BE2C (cell line): Measurements from ENCODE around the gene APLN.

Source experiments
- DNase-seq: peaks from one replicate; pipeline ENCODE4 v3.0.0-alpha.2; 2020
- H3K27me3 ChIP-seq: fragments of 250-450 bp; sonication (Bioruptor Pico); 2 replicates; pipeline ENCODE4 v1.5.1; 2020; ENCODE audit warnings: mild to moderate bottlenecking
- H3K36me3 ChIP-seq: fragments of 250-450 bp; sonication (Bioruptor Pico); 2 replicates; pipeline ENCODE4 v1.5.1; 2020; ENCODE audit warnings: mild to moderate bottlenecking
- H3K4me1 ChIP-seq: fragments of 250-450 bp; sonication (Bioruptor Pico); 2 replicates; pipeline ENCODE4 v1.5.1; 2020
- H3K4me3 ChIP-seq: 2 replicates; pipeline ENCODE4 v1.5.1; 2011; ENCODE audit warnings: low read depth, low read length
- H3K9me3 ChIP-seq: fragments of 250-450 bp; sonication (Bioruptor Pico); 2 replicates; pipeline ENCODE4 v1.5.1; 2020
- TF ChIP-seq, protein P1 (sequence below): IDR thresholded peaks from 2 replicates; pipeline ENCODE4 v1.5.1; 2012; ENCODE audit warnings: mild to moderate bottlenecking, low read depth, low read length

Gene APLN

DNA sequence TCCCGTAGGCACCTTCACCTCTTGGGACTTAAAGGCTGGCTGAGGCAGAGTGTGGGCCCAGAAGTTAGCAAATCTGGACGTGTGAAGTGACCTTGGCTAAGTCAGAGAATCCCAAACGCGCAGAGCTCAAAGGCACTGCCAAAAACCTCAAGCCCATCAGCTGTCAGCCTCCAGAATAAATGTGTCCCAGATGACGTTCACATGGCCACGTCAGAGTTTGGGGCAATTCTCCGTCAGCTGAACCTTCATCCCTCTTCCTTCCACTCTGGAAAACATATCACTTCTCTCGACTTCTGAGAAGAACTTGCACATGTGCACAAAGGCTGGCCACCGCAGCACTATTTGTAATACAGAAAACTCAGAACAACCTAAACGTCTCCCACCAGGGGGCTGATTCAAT, 35.7 kb upstream of the APLN start:
- H3K4me1 ChIP-seq, result no peaks in the 10 kb centered on the region
- H3K27me3 ChIP-seq, result no peaks in the 10 kb centered on the region
- TF ChIP-seq, protein P1, sequence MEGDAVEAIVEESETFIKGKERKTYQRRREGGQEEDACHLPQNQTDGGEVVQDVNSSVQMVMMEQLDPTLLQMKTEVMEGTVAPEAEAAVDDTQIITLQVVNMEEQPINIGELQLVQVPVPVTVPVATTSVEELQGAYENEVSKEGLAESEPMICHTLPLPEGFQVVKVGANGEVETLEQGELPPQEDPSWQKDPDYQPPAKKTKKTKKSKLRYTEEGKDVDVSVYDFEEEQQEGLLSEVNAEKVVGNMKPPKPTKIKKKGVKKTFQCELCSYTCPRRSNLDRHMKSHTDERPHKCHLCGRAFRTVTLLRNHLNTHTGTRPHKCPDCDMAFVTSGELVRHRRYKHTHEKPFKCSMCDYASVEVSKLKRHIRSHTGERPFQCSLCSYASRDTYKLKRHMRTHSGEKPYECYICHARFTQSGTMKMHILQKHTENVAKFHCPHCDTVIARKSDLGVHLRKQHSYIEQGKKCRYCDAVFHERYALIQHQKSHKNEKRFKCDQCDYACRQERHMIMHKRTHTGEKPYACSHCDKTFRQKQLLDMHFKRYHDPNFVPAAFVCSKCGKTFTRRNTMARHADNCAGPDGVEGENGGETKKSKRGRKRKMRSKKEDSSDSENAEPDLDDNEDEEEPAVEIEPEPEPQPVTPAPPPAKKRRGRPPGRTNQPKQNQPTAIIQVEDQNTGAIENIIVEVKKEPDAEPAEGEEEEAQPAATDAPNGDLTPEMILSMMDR, result no peak
- H3K9me3 ChIP-seq, result no peaks in the 10 kb centered on the region
- DNase-seq, result no peak
- no peak overlapping the region for H3K4me3 ChIP-seq
- no peaks in the 10 kb centered on the region for H3K36me3 ChIP-seq

DNA sequence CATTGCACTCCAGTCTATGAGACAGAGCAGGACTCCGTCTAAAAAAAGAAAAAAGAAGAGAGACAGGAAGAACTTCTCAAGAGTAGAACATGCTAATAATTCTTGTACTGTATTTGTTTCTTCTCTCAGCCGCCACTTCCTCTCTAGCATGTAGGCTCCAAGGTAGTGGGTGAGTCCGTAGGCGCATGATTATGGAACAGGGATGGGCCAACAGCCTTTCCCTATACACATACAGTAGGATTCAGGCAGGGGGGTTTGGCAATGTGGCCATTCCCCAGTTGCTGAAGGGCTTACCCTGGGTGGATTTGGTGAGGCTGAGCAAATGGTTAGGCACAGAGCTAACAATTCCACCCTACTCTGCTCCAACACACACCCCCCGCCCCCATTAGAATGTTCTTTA, 35.0 kb upstream of the APLN start:
- no peaks in the 10 kb centered on the region for H3K4me1 ChIP-seq
- no peaks in the 10 kb centered on the region for H3K27me3 ChIP-seq
- H3K9me3 ChIP-seq, result no peaks in the 10 kb centered on the region
- TF ChIP-seq, protein P1, result no peak
- H3K4me3 ChIP-seq, result no peak overlapping the region
- DNase-seq, result no peak
- no peaks in the 10 kb centered on the region for H3K36me3 ChIP-seq

DNA sequence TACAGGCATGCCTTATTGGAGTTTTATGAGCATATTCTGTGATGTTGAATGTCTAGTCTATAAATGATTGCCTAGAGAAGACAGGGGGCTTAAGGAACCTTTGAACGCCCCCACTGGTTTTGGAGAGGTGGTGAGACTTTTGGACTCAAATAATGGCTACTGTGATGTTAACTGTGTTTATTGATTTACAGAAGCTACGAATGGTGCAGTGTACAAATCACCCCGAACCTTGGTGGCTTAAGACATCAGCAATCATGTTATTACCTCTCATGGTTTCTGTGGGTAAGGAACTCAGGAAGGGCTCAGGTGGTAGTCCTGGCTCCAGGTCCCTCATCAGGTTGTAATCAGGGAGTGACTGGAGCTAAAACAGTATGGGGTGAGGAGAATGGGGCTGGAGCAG, 33.3 kb upstream of the APLN start:
- Histone ChIP-seq H3K9me3 (no peaks in the 10 kb centered on the region), H3K4me3 (no peak overlapping the region), H3K36me3 (no peaks in the 10 kb centered on the region), H3K27me3 (no peaks in the 10 kb centered on the region), H3K4me1 (no peaks in the 10 kb centered on the region)
- DNase-seq, result no peak
- TF ChIP-seq, protein P1, result no peak

DNA sequence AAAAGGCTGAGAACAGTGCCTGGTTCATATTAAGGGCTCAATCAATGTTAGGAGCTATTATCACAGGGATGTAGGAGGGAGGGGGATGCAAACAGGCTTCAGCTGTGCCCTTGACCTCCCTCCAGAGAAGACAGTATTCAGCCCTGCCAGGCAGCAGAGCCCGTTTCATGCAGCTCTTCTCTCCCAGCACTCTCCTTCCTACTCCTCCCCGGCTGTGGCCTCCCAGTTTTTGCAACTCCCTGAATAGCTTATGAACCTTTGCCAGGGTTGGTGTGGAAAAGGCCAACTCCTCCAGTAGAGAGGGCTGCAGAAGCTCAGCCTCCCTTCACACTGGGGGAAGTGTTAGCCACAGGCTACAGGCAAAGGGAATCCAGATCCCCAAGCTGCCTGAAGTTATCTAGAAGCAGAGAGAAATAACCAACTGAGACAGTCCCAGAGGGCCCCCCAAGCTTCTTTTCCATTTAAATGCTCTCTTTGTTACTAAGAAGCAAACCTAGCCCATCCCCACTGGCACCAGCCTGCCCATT, 31.7 kb upstream of the APLN start:
- Histone ChIP-seq H3K9me3 (no peaks in the 10 kb centered on the region), H3K27me3 (no peaks in the 10 kb centered on the region), H3K36me3 (no peaks in the 10 kb centered on the region), H3K4me1 (no peaks in the 10 kb centered on the region), H3K4me3 (no peak overlapping the region)
- TF ChIP-seq, protein P1, result no peak
- DNase-seq, result no peak

DNA sequence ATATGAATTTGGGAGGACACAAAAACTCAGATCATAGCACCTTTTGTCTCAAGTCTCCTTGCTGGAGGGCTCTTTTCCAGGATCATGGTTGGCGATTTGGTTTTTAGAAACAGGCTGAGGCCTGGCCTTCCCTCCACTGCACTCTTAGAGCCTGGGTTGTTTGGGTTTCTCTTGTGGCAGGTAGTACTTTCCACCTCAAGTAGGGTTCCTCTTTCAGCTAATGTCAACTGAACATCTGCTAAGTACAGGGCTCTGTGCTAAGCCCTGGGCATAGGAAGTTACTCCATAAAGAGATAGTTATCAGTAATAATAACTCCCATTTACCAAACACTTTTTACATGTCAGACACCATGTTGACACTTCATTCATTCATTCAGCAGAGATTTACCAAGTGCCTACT, 28.2 kb upstream of the APLN start:
- TF ChIP-seq, protein P1, result no peak
- no peak for DNase-seq
- Histone ChIP-seq H3K4me3 (no peak overlapping the region), H3K4me1 (no peaks in the 10 kb centered on the region), H3K36me3 (no peaks in the 10 kb centered on the region), H3K27me3 (no peaks in the 10 kb centered on the region), H3K9me3 (no peaks in the 10 kb centered on the region)

DNA sequence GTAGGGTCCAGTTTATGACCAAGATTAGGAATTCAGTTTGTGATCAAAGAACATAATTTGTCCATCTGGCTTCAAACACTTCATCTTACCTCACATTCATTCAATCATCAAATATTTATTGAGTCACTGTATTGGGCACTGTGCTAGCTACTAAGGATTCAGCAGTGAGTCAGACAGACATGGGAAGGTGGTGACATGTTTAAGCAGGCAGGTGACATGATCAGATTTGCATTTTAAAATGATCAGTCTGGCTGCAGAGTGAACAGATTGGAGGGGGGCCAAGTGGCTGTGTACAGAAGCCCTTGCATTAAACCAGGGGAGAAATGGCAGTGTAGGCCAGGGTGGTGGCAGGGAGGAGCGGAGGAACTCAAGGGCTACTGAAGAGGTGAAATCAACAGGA, 25.1 kb upstream of the APLN start:
- H3K4me1 ChIP-seq, result no peaks in the 10 kb centered on the region
- TF ChIP-seq, protein P1, result no peak
- no peaks in the 10 kb centered on the region for H3K9me3 ChIP-seq
- no peak for DNase-seq
- H3K4me3 ChIP-seq, result no peak overlapping the region
- H3K36me3 ChIP-seq, result no peaks in the 10 kb centered on the region
- H3K27me3 ChIP-seq, result no peaks in the 10 kb centered on the region
